Neuron (in vitro differentiated cells): ENCODE data around the gene PRX.

Experiments used
- H2AFZ ChIP-seq: one replicate; pipeline ENCODE4 v1.6.1; 2013; ENCODE audit warnings: low read depth, mild to moderate bottlenecking, inconsistent platforms, low read length, moderate library complexity
- H3K27me3 ChIP-seq: one replicate; pipeline ENCODE4 v1.6.1; 2013; ENCODE audit warnings: low read length; ENCODE audit not compliant: insufficient read depth
- H3K36me3 ChIP-seq: one replicate; pipeline ENCODE4 v1.6.1; 2013; ENCODE audit warnings: low read length; ENCODE audit not compliant: insufficient read depth
- H3K4me1 ChIP-seq: one replicate; pipeline ENCODE4 v1.6.1; 2013; ENCODE audit warnings: low read length; ENCODE audit not compliant: insufficient read depth
- H3K4me3 ChIP-seq: 2 replicates; pipeline ENCODE4 v1.5.1; 2013; ENCODE audit warnings: mild to moderate bottlenecking, low read length, moderate library complexity
- H3K9me3 ChIP-seq: one replicate; pipeline ENCODE4 v1.6.1; 2013; ENCODE audit warnings: low read length

Gene PRX

DNA sequence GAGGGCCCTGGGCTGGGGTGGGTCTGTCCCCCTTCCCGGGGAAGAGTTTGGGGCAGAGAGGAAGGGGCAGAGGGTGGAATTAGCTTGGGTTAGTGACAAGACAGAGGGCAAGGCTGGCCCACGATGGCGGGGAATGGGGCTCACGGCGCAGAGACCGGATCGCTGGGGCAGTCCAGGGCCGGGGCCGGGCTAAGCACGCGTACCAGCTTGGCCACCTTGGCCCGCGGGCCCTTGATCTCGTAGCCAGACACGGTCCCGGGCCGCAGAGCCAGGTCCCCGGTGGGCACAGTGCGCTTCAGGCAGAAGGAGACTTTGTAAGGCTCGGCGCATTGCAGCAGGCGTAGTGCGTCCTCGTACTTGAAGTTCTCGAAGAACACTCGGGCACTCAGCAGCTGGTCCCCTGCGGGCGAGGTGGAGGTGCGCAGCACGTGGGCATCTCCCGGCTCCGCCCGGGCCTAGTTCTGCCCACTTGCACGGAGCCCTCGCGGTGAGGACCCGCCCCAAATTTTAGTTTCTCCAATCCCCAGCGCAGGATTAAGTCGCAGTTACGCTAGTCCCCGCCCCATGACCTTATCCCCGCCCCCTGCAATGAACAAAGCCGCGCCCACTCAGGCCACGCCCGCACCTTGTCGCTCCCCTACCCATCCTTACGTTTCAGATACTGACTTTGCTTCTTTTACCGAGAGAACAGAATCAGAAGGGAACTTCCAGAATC lies 14.6 kb downstream of the PRX start:
- Histone ChIP-seq H3K27me3 (no peaks in the 10 kb centered on the region), H3K36me3 (no peaks in the 10 kb centered on the region), H3K9me3 (no peaks in the 10 kb centered on the region), H3K4me3 (no peak overlapping the region), H2AFZ (no peak overlapping the region), H3K4me1 (no peaks in the 10 kb centered on the region)

GRCh38 chr19:40397568-40397906 lies 15.6 kb downstream of the PRX start:
- no peaks in the 10 kb centered on the region for H3K36me3 ChIP-seq
- no peaks in the 10 kb centered on the region for H3K27me3 ChIP-seq
- H3K4me3 ChIP-seq, result no peak overlapping the region
- no peaks in the 10 kb centered on the region for H3K4me1 ChIP-seq
- no peaks in the 10 kb centered on the region for H3K9me3 ChIP-seq
- no peak overlapping the region for H2AFZ ChIP-seq

DNA sequence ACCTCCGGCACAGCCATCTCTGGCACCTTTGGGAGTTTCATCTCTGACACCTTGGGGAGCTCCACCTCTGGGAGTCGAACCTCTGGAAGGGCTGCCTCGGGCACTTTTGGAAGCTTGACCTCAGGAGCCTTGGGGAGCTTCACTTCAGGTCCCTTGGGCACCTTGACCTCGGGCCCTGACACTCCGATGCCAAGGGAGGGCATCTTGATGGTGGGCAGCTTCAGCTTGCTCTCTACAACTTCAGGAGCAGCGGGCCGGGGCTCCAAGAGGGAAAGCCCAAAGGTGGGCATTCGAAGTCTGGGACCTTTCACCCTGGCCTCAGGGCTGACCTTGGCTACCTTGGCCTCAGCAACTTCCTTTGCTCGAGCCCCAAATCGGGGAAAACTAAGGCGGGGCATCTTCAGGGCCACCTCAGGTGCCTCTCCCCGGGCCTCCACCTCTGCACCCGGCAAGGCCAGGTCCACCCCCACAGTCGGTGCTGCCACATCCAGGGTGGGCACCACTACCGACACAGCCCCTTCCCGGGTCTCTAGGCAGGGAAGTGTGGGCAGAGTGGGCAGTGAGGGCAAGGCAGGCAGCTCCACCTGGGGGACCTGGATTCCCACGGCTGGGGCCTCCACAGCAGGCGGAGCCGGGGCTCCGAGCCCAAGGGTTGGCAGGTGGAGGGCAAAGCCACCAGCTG lies 16.2 kb downstream of the PRX start:
- Histone ChIP-seq H3K36me3 (no peaks in the 10 kb centered on the region), H2AFZ (no peak overlapping the region), H3K27me3 (no peaks in the 10 kb centered on the region), H3K4me1 (no peaks in the 10 kb centered on the region), H3K4me3 (no peak overlapping the region), H3K9me3 (no peaks in the 10 kb centered on the region)

- Histone ChIP-seq H3K27me3 (no peaks in the 10 kb centered on the region), H3K36me3 (no peaks in the 10 kb centered on the region), H3K4me3 (no peak overlapping the region), H2AFZ (no peak overlapping the region), H3K9me3 (no peaks in the 10 kb centered on the region), H3K4me1 (no peaks in the 10 kb centered on the region)
These were observed 17.2 kb downstream of the PRX start for GRCh38 chr19:40395956-40396355.

GRCh38 chr19:40394816-40395210 lies 18.4 kb downstream of the PRX start:
- Histone ChIP-seq H2AFZ (no peak overlapping the region), H3K4me3 (no peak overlapping the region), H3K27me3 (no peaks in the 10 kb centered on the region), H3K4me1 (no peaks in the 10 kb centered on the region), H3K36me3 (no peaks in the 10 kb centered on the region), H3K9me3 (no peaks in the 10 kb centered on the region)

GRCh38 chr19:40393894-40394815 lies 19.0 kb downstream of the PRX start:
- Histone ChIP-seq H3K9me3 (no peaks in the 10 kb centered on the region), H3K4me1 (no peaks in the 10 kb centered on the region), H3K4me3 (no peak overlapping the region), H2AFZ (no peak overlapping the region), H3K27me3 (no peaks in the 10 kb centered on the region), H3K36me3 (no peaks in the 10 kb centered on the region)

- Histone ChIP-seq H3K36me3 (no peaks in the 10 kb centered on the region), H3K4me1 (no peaks in the 10 kb centered on the region), H3K4me3 (no peak overlapping the region), H3K9me3 (no peaks in the 10 kb centered on the region), H3K27me3 (no peaks in the 10 kb centered on the region), H2AFZ (no peak overlapping the region)
These were observed 20.2 kb downstream of the PRX start for GRCh38 chr19:40392894-40393517.

DNA sequence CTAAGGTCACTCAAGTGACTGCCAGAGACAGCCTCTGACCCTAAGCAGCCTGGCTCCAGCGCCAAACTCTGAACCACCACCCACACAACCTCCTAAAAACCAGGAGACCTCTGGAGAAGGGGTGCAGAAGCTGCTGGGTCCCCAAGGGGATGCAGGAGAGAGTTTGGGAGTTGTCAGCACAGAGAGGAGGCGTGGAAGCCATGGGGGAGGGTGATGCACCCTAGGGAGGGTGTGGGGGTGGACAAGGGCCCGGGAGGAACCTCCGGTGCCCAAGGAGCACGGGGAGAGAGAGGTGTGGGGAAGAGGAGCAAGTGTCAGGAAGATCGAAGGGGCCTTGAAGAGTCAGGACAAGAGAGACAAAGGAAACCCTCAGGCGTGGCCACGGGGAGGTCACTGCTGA lies 21.1 kb downstream of the PRX start:
- H3K27me3 ChIP-seq, result no peaks in the 10 kb centered on the region
- no peak overlapping the region for H3K4me3 ChIP-seq
- no peaks in the 10 kb centered on the region for H3K9me3 ChIP-seq
- H3K36me3 ChIP-seq, result no peaks in the 10 kb centered on the region
- H3K4me1 ChIP-seq, result no peaks in the 10 kb centered on the region
- H2AFZ ChIP-seq, result no peak overlapping the region

GRCh38 chr19:40390084-40390742 lies 23.0 kb downstream of the PRX start, which contains the start of gene HIPK4:
Gene HIPK4 (minus strand): TSS chr19:40390181. CDS start chr19:40389902, 279 bp downstream.
- Histone ChIP-seq H3K27me3 (no peaks in the 10 kb centered on the region), H3K4me3 (no peak within 1 kb of the TSS), H3K4me1 (no peaks in the 10 kb centered on the region), H3K9me3 (no peaks in the 10 kb centered on the region), H3K36me3 (no peaks in the 10 kb centered on the region), H2AFZ (no peak within 1 kb of the TSS)

DNA sequence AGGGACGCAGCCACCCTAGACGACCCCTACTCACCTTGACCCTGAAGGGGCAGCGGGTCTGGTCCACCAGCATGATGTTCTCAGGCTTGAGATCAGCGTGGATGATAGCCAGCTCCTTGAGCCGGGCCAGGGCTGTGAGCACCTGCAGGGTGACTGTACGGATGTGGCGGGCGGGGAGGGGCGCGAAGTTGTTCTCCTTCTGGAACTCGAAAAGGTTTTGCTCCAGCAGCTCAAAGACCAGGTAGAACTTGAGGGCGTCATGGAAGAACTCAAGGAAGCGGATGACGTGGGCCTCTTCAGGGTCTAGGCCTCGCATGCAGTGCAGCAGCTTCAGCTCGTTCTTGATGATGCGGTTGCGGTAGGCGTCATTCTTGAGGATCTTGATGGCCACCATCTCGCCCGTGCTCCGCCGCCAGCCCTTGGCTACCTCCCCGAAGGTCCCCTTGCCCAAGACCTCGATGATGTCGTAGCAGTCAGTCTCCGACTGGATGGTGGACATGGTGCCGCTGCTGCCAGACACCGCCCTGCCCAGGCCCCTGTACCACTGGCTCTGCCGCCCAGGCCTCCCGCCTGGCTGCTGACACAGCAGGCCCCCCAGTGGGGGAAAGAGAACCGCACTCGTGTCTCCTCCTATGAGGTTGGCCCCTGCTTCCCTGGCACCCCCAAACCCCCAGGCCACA lies 23.6 kb downstream of the PRX start:
- no peaks in the 10 kb centered on the region for H3K9me3 ChIP-seq
- H3K36me3 ChIP-seq, result no peaks in the 10 kb centered on the region
- no peak overlapping the region for H3K4me3 ChIP-seq
- H2AFZ ChIP-seq, result no peak overlapping the region
- H3K4me1 ChIP-seq, result no peaks in the 10 kb centered on the region
- H3K27me3 ChIP-seq, result no peaks in the 10 kb centered on the region

GRCh38 chr19:40388481-40388880 lies 24.7 kb downstream of the PRX start:
- no peaks in the 10 kb centered on the region for H3K4me1 ChIP-seq
- no peaks in the 10 kb centered on the region for H3K9me3 ChIP-seq
- H3K27me3 ChIP-seq, result no peaks in the 10 kb centered on the region
- no peak overlapping the region for H2AFZ ChIP-seq
- H3K36me3 ChIP-seq, result no peaks in the 10 kb centered on the region
- H3K4me3 ChIP-seq, result no peak overlapping the region

- H3K4me1 ChIP-seq, result no peaks in the 10 kb centered on the region
- H3K4me3 ChIP-seq, result no peak overlapping the region
- H3K9me3 ChIP-seq, result no peaks in the 10 kb centered on the region
- H2AFZ ChIP-seq, result no peak overlapping the region
- H3K27me3 ChIP-seq, result no peaks in the 10 kb centered on the region
- H3K36me3 ChIP-seq, result no peaks in the 10 kb centered on the region
These were observed 26.0 kb downstream of the PRX start for GRCh38 chr19:40387155-40387554.
